GM12892 (cell line): ENCODE data around the gene C4orf50.

Experiments
- POLR2A ChIP-seq: IDR thresholded peaks from 2 replicates; pipeline ENCODE4 v1.6.1; 2011; ENCODE audit warnings: low read depth, low read length, control low read depth
- POLR2AphosphoS5 ChIP-seq: IDR thresholded peaks from 2 replicates; pipeline ENCODE4 v1.6.1; 2011; ENCODE audit warnings: low read depth, low read length, control low read depth
- TAF1 ChIP-seq: IDR thresholded peaks from 2 replicates; pipeline ENCODE4 v1.6.1; 2011; ENCODE audit warnings: low read depth, mild to moderate bottlenecking, control low read depth, low read length, borderline replicate concordance

DNA sequence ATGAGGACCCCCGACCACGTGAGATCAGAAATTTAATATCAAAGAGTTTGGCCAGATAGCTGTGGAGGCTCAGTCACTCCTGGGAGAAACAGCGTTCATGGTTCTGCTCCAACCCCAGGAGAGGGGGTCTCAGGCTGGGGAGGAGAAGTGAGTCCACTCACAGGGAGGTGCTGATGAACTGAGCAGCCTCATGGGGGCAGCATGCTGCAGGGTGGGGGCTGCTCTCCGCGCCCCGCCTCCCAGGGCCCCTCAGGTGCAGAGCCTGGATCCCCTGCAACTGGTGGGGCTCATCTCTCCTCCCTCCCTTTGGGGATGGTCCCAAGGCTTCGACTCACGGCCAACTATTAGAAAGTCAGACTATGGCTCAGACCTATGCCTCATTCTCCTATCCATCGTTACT, 26.6 kb upstream of the C4orf50 start:
- TF ChIP-seq POLR2A (no peak), POLR2AphosphoS5 (no peak), TAF1 (no peak)
